ENCODE measurements around the gene TTC12. TPM values are rescaled to one million over a fixed set of nuclear protein-coding genes. Genes with fewer than 3 reads are reported as not detected.

The TTC12 gene
- total and polyA plus RNA-seq, 4 donors, result 6.4 to 43.2 (median 19.0) TPM

DNA sequence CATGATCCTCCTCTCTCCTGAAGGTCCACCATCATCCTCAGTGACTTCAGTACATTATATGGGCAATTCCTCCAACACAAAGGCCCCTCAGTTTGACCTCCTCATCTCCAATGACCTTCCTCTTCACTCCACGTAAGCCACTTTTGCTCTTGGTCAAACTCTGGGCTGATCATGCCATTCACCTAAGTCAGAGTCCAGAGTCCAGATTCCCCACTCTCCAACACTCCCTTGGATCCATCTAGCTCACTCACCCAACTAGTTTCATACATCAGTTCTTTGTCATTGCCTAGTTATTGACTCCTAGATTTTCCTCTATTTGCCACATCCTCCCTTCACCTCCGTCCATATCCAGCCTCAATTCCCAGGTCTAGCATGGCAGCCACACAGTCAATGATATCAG is 30.5 kb upstream of the TTC12 start:
- Histone ChIP-seq H3K4me3 (no peak overlapping the region), H3K27ac (ENCODE audit: low read depth in 1 of 2, low read length in 1 of 2) (no peak overlapping the region), H3K4me1 (ENCODE audit: control insufficient read depth in 5 of 5, insufficient read depth in 5 of 5, low read length in 5 of 5) (peaks cover 0 to 13% (median 0%) of the 10 kb centered on the region in 5 donors), H3K36me3 (ENCODE audit: control insufficient read depth in 4 of 4, insufficient read depth in 4 of 4, low read length in 4 of 4) (no peaks in the 10 kb centered on the region), H3K9me3 (ENCODE audit: control insufficient read depth in 4 of 4, insufficient read depth in 3 of 4, low read length in 3 of 4) (peaks cover 0 to 2% (median 0%) of the 10 kb centered on the region in 4 donors), H3K9ac (ENCODE audit: insufficient read depth in 1 of 2, low read length in 2 of 2) (no peak overlapping the region), H3K27me3 (ENCODE audit: control insufficient read depth in 3 of 3, insufficient read depth in 3 of 3, low read length in 2 of 3) (no peaks in the 10 kb centered on the region)
- 84 to 85% methylated on average over 2 of the region's 2 CpGs for WGBS, 2 donors
- TF ChIP-seq, protein P1, sequence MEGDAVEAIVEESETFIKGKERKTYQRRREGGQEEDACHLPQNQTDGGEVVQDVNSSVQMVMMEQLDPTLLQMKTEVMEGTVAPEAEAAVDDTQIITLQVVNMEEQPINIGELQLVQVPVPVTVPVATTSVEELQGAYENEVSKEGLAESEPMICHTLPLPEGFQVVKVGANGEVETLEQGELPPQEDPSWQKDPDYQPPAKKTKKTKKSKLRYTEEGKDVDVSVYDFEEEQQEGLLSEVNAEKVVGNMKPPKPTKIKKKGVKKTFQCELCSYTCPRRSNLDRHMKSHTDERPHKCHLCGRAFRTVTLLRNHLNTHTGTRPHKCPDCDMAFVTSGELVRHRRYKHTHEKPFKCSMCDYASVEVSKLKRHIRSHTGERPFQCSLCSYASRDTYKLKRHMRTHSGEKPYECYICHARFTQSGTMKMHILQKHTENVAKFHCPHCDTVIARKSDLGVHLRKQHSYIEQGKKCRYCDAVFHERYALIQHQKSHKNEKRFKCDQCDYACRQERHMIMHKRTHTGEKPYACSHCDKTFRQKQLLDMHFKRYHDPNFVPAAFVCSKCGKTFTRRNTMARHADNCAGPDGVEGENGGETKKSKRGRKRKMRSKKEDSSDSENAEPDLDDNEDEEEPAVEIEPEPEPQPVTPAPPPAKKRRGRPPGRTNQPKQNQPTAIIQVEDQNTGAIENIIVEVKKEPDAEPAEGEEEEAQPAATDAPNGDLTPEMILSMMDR (IDR thresholded peaks at IDR 0.05; ENCODE audit: control extremely low read depth, extremely low read depth), result no peak
- ATAC-seq (ENCODE audit: insufficient read depth, low FRiP score) (no peak), DNase-seq (no peak)

DNA sequence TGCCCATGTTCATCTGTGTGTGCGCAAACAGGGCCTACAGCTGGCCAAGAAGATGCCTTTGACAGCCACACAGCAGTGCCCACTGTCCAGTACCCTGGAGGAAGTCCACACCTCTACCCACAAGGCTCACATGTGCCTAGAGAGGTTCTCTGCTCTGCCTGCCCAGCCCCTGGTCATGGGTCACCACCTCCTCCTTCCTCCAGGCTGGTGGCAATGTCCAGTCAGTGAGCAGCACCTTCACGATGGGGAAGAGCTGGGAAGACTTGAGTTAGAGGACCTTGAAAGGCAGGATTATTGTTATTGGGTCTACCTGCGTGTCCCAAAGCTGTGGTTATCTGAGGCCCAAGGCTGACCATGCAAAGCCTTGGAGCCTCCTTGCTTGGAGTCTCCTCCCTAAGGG is 28.4 kb upstream of the TTC12 start:
- Histone ChIP-seq H3K4me1 (ENCODE audit: control insufficient read depth in 5 of 5, insufficient read depth in 5 of 5, low read length in 5 of 5) (peaks cover 0 to 13% (median 0%) of the 10 kb centered on the region in 5 donors), H3K36me3 (ENCODE audit: control insufficient read depth in 4 of 4, insufficient read depth in 4 of 4, low read length in 4 of 4) (no peaks in the 10 kb centered on the region), H3K9me3 (ENCODE audit: control insufficient read depth in 4 of 4, insufficient read depth in 3 of 4, low read length in 3 of 4) (peaks cover 0 to 2% (median 0%) of the 10 kb centered on the region in 4 donors), H3K27me3 (ENCODE audit: control insufficient read depth in 3 of 3, insufficient read depth in 3 of 3, low read length in 2 of 3) (no peaks in the 10 kb centered on the region), H3K27ac (ENCODE audit: low read depth in 1 of 2, low read length in 1 of 2) (no peak overlapping the region), H3K4me3 (no peak overlapping the region), H3K9ac (ENCODE audit: insufficient read depth in 1 of 2, low read length in 2 of 2) (no peak overlapping the region)
- DNase-seq, result no peak
- no peak for ATAC-seq (ENCODE audit: insufficient read depth, low FRiP score)
- 87 to 95% methylated on average over 3 of the region's 3 CpGs for WGBS, 2 donors
- TF ChIP-seq, protein P1 (IDR thresholded peaks at IDR 0.05; ENCODE audit: control extremely low read depth, extremely low read depth), result no peak

DNA sequence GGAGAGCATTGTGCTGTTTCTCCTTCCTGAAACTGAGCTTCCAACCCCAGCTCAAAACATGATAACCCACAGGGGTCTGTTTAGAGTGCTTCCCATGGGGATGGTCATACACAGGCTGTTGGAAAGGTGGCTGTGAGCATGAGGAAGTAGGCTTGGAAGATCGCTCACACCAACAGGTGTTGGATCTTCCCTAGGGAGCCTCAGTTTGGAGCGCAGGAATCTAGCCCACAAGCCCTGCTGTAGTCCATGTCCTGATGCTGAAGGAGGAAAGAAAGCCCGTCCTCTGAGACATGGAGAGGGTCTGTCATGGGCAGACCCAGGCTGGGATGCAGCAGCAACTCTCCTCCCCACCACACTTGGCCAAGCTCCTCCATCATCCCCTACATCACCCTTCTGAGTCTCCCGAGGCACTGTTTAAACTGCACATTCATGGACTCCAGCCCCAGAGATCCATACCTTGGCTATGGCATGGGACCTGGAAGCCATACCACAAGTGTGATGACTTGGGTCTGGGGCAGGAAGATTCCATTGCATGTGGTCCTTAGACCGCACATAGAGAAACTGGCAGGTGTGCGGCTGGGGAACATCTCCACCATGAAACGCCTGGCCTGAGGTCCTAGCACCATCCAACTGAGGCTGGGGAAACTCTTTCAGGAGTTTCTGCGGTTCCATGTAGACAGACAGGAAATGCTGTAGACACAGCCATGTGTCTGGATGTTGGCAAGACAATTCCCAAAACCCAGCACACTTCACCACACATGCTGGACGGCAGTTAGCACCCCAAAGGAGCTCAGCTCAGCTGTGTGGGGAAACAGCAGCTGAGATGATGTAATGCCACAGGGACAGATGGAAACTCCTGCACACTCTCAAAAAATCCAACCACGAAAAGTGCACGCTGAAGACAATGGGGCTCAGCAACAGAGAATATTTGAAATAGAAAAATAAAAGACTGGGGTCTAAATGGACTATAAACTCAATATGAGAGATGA is 27.6 kb upstream of the TTC12 start:
- DNase-seq, result peak in 2 of 3 donors; percentile 21 to 41
- Histone ChIP-seq H3K9me3 (ENCODE audit: control insufficient read depth in 4 of 4, insufficient read depth in 3 of 4, low read length in 3 of 4) (peaks cover 0 to 2% (median 0%) of the 10 kb centered on the region in 4 donors), H3K27me3 (ENCODE audit: control insufficient read depth in 3 of 3, insufficient read depth in 3 of 3, low read length in 2 of 3) (no peaks in the 10 kb centered on the region), H3K27ac (ENCODE audit: low read depth in 1 of 2, low read length in 1 of 2) (no peak overlapping the region), H3K36me3 (ENCODE audit: control insufficient read depth in 4 of 4, insufficient read depth in 4 of 4, low read length in 4 of 4) (no peaks in the 10 kb centered on the region), H3K4me3 (no peak overlapping the region), H3K9ac (ENCODE audit: insufficient read depth in 1 of 2, low read length in 2 of 2) (no peak overlapping the region), H3K4me1 (ENCODE audit: control insufficient read depth in 5 of 5, insufficient read depth in 5 of 5, low read length in 5 of 5) (peaks cover 0 to 13% (median 0%) of the 10 kb centered on the region in 5 donors)
- WGBS, 2 donors, result 80 to 83% methylated on average over 11 of the region's 11 CpGs
- TF ChIP-seq, protein P1 (IDR thresholded peaks at IDR 0.05; ENCODE audit: control extremely low read depth, extremely low read depth), result no peak
- ATAC-seq (ENCODE audit: insufficient read depth, low FRiP score), result no peak
